GM18909 (cell line): ENCODE measurements around the gene LEFTY1.

Source experiments
- ATAC-seq: cut with Tn5 transposase; IDR thresholded peaks from one replicate; pipeline ENCODE4 v1.9.1; 2021; ENCODE audit warnings: mild to moderate bottlenecking; ENCODE audit not compliant: unreplicated experiment, poor library complexity

The LEFTY1 gene

DNA sequence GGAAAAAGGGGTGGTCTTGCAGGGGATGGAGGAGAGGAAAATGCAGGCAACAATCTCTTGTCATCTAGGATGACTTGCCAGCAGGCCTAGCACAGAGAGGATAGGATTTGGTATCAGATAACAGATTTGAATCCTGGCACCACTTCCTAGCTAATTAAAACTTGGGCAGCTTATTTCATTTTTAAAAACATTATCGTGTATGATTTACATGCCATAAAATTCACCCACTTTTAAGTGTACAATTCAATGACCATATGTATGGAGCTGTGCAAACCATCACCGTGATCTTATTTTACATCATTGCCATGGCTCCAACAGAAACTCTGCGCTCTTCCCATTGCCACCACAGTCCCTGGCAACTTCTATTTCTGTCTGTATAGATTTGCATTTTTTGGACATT, 28.2 kb upstream of the LEFTY1 start:
- no peak for ATAC-seq

DNA sequence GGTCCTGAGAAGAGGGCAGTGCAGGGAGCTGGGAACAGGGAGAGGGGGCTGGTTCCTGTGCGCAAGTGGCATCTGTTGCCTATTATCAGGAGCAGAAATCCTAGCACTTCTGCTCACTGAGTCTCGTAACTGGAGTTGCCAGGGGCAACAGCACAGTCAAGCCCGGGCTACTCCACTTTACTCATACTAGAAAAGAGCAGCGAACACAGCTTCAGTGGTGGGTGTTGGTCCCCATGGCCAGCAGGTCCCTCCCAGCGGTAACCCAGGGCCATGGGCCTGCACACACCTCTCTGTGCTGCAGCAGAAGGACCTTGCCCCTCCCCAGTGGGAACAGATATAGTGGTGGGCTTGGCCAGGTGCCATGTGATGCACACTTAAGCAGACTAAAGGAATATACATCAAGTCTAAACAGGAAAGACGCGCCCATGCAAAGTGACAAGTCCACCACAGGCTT, 26.6 kb upstream of the LEFTY1 start:
- ATAC-seq = no peak

DNA sequence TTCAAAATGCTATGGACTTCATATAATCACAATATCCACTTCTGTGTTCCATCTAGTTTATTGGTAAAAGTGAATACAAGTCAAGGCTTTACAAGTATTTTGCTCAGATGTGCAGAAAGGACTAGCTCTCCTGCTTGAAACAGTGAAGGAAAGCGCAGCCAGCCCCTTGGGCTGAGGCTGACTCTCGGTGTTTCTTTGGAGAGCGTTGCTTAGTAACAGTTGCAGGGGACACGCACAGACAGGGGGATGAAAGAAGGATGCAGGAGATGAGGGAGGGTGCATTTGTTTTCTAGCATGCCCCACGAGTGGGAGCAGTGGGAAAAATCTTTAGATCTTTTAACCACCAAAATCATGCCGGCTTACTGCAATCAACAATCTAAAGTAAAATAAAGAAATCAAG, 26.0 kb upstream of the LEFTY1 start:
- no peak for ATAC-seq

DNA sequence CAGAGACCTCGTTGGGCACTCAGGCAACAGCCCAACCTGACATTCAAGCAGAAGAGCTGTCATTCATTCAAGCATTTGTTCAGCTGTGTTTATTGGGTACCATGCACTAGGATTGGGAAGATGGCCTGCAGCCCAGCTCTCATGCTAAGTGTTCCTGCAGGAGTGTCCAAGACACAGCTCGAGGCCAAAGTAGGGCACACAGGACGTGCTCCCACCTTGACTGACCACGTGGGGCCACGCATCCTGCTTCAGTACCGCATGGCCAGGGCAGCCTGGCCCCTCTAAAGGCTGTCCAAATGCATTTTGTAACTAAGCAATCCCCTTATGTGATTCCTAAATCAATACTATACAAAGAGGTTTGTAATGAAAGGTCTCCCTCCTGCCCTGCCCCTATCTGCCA, 25.4 kb upstream of the LEFTY1 start:
- no peak for ATAC-seq

DNA sequence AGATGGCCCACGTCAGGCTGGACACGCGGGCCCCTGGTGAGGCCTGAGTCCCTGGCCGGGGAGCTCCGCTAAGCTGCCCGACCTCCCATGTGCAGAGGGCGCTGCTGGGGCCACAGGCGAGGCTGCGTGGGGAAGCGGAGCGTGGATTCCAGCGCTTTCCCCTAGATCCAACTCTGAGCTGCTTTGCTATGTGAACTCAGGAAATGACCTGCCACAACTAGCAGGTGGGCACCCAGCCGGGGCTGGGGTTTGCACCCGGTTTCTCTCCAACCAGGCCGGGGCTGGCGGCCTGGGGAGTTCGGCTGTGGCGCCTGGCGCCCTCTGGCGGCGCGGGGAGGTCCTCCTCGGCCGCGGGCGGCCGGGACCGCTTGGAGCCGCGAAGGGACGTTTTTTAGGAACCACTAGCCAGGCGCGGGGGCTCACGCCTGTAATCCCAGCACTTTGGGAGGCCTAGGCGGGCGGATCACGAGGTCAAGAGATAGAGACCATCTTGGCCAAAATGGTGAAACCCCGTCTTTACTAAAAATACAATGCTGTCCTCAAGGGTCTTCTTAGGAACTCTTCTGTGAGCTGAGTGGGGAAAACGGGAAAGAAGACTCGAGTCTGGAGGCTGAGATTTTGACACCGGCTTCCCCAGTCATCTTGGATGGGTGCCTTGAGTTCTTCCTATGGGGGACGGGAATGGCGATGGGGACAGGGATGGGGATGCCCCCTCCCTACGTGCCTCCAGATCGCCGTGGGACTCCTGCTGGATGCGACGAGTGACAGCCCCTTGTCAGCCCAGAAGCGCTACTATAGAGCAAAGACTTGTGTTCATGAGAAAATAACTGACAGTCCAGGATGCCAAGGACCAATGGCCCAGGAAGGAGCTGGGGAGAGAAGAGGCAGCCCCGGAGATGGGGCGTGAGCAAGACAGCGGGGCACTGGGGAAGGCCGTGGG, 22.5 kb upstream of the LEFTY1 start:
- peak; percentile 68 for ATAC-seq

DNA sequence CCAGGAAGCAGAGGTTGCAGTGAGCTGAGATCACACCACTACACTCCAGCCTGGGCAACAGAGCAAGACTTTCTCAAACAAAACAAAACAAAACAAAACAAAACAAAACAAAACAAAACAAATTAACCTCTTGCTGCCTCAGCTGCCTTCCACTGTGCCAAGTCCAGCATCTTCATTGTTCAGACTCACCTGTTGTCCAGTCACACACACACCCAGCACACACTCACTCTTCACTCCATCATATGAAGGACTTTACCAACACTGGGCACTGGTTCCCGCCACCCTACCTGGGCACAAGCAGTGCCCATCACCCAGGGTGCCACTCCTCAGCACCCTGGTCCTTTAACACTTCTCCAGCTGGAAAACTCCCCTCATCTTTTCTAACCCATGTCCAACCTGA, 20.5 kb upstream of the LEFTY1 start:
- ATAC-seq = no peak

DNA sequence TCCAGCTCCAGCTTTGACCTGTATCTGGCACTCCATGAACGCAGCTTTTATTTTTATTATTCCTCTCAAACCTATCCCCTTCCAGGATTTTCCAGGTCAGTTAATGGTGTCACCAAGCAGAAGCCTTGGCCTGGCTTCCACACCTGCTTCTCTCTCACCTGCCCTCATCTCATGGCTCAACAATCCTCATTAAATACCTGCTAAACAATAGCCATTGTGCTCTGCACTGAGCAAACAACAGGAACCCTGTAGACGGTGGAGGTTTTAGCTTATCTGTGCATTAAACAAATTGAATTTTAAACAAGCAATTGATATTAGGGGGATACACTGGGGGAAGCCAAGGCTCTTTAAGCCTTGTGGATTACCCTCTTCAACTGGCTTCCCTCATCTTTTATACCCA, 19.8 kb upstream of the LEFTY1 start:
- ATAC-seq = no peak

DNA sequence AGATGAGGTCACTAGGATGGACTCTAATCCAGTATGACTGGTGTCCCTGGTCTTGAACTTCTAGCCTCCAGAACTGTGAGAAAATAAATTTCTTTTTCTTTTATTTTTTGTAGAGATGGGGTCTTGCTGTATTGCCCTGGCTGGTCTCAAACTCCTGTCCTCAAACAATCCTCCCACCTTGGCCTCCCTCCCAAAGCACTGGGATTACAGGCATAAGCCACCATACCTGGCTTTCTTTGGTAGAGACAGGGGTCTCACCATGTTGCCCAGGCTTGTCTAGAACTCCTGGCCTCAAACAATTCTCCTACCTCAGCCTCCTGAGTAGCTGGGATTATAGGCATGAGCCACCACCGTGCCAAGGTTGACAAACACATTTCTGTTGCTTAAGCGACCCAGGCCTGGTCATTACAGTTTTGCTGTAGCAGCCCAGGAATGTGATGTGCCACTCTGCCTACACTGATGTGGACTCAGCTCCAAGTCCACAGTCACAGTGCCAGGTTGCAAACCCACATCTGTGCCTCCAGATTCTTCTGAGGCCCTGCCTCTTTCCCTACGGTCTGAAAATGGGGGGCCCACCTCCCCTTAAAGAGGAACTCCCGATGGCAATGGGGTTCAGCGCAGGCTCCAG, 19.2 kb upstream of the LEFTY1 start:
- no peak for ATAC-seq

DNA sequence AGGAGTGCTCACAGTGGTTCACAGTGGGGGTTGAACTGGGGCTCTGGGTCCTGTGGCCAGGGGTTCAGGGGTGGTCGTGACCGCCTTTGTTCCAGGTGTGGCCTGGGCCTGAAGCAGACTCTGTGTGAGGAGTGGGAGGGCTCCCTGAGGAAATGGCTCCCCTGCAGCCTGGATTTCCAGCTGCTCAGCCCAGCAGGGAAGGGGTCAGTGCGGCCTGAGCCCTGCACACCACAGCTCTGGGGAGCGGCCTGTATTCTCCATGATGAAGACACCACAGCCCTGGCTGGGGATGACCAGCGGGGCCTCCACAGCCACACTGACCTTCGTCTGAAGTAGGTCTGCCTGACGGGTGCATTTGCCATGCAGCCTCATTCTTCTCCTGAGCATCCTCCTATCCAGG, 18.4 kb upstream of the LEFTY1 start:
- ATAC-seq = no peak

DNA sequence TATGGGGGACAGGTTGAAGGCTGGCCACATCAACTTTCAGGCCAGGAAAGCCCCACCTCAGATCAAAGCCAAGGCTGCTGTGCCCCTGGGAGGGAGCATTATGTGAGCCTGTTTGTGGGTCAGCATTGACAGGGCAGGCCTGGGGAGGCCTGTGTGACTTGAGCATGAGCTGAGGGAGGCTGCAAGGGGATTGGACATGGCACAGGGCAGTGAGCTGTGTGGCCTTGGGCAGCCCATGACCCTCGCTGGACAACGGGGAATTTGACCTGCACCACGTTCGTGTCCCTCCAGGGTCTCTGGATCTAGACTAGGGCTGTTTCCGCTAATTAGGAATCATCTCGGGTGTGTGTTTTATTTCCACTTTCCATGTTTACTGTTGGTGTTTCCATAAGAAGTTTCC, 17.5 kb upstream of the LEFTY1 start:
- ATAC-seq = no peak

DNA sequence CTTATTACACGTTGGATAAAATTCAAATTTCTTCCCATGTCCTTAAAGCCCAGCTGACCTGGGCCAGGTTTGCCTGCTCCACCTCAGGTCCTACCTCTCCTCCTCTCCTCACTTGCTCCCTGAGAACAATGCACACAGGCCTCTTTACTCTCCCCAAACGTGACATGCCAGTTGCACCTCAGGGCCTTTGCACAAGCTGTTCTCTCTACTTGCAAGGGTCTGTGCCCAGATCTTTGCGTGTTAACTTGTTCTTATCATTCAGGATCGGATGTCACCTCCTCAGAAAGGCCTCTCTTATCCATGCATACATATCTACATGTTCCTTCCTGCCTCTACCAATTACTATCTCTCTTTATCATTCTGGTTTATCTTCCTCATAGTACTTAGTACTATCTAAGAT, 14.7 kb upstream of the LEFTY1 start:
- no peak for ATAC-seq

DNA sequence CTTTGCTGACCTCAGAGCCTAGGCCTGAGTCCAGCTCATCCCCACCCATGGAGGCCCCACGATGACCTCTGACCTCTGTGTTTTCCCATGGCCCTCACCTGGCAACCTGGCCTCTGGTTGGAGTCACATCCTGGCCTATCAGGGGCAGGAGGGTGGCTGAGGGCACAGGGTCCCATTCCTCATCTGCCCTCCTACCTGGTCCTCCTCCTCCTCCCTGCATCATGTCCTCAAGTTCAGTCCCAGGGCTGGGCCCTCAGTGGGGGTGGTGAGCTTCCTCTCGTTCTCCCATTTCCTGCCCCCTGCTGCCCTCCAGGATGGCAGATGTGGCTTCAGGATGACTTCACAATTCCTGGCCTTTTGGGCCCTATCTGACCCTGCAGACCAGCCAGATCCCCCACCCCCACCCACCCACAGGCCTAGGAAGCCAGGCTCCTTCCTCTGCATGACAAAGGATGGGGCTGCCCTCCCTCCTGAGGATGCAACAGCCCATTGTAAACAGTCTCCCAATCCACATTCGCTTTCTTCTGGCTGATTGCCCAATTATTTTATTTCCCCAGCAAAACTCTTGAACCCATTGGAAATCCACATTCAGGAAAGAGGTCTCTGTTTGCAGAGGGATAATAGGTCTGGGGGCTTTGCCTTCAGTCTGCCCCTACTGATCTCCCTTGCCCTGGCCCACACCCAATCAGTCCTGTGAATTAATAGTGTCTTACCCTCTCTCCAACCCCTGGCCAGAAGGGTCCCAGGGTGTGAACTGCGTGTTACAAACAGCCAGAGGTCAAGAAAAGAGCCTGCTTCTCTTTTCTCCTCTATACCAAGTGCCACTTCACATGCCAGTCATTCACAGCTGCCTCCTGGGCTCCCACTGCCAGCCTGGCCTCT, 10.3 kb upstream of the LEFTY1 start:
- ATAC-seq = no peak

DNA sequence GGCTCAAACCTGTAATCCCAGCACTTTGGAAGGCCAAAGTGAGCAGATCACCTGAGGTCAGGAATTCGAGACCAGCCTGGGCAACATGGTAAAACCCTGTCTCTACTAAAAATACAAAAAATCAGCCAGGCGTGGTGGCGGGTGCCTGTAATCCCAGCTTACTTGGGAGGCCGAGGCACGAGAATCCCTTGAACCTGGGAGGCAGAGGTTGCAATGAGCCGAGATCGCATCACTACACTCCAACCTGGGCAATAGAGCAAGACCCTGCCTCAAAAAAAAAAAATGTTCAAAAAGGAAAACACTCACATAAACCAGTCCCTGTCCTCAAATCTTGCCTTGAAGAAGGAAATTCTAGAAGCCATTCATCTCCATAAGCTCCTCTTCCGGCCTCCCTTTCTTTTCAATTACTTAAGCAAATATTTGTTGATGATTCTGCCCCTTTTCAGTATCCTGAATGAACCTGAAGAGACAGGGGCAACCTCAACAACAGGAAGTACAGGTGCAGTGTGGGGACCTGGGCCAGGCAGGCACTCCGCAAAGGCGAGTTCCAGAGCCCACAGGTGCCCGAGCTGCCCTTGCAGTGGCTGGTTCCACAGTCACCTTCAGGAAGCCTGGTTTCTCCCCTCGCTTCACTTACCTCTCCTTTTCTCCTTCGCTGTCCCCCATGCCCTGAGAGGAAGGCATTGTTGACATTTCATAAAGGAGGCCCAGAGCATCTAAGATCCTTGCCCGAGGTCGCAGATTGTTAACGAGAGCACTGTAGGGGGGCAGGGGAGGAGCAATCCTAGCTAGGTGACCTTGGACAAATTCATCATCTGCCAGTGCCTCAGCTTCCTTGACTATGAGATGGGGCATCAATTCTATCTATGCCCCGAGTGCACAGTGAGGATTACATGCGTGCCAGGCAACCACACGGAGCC, 8.9 kb upstream of the LEFTY1 start:
- ATAC-seq = no peak

DNA sequence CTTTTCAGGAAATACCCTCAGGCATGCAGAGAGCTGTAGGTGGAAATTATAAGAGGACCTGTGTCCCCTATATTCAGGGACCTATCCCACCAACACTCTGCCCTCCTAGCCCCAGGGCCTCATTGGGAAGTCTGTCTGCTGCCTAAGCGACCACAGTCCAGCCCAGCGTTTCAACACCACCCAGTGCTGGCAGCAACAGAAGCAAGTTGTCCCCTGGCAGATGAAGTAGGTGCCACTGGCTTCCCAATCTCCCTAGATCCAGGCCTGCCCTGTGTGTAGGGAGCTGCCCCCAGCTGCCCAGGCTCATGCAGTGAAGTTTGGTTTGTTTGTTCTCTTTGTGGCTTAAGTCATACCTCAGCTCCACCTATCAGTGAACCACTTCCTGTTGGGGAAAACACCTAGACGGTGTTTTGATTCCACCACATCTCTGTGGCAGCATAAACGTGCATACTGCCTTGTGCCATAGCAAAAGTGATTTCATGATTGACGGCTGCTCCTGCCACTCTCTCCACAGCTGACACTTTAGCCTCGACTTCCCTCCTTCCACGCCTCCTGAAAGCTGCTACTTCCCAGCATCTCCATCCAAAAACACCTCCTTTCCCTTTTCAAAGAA, 8.1 kb upstream of the LEFTY1 start:
- ATAC-seq = peak; percentile 100

DNA sequence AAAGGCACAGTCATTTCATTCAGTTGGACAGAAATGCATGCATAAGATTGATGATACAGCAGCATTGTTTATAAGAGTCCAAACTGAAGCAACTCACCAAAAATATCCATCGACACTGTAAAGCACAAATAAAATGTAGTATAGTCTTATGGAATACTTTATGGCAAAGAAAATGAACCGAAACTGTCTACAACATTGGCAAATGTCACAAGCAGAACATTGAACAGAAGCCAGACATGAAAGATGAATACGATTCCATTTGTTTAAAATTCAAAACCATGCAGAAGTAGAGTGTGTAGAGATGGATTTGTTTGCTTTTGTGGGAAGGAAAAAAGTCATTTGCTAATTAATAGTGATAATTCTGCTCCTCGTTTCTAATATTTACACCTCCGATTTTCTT, 7.5 kb upstream of the LEFTY1 start:
- no peak for ATAC-seq

DNA sequence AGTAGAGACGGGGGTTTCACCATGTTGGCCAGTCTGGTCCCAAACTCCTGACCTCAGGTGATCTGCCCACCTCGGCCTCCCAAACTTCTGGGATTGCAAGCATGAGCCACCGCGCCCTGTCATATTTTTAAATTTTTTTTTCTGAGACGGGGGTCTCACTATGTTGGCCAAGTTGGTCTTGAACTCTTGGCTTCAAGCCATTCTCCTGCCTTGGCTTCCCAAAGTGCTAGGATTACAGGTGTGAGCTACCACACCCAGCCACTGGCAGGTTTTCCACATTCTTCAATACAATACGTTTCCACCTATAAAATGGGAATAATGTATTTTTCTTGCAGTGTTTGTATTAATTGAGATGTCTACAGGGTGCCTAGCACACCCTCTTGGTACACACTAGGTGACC, 3.4 kb upstream of the LEFTY1 start:
- ATAC-seq = no peak

DNA sequence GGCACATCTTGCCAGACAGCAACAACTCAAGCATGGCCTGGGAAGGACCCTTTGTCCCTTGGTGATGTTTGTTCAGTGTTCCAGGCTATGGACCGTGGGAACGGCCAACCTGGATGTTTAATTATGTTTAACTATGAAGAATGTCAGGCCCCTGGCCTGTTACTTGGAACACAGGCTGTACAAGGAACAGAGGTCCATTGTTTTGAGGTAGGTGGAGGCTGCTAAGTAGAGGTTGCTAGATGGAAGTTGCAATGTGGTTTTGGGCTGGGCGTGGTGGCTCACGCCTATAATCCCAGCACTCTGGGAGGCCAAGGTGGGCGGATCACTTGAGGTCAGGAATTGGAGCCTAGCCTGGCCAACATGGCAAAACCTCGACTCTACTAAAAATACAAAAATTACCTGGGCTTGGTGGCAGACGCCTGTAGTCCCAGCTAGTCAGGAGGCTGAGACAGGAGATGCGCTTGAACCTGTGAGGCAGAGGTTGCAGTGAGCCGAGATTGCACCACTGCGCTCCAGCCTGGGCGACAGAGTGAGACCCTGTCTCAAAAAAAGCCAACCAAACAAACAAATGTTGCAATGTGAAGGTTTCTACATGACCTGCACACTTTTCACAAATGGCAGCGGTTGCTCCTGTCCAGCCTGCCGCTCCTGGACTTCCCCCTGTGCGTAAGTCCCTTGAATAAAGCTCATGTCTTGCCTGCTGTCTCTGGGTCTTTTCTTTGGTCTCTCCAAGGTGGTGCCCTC, 2.5 kb upstream of the LEFTY1 start:
- no peak for ATAC-seq

DNA sequence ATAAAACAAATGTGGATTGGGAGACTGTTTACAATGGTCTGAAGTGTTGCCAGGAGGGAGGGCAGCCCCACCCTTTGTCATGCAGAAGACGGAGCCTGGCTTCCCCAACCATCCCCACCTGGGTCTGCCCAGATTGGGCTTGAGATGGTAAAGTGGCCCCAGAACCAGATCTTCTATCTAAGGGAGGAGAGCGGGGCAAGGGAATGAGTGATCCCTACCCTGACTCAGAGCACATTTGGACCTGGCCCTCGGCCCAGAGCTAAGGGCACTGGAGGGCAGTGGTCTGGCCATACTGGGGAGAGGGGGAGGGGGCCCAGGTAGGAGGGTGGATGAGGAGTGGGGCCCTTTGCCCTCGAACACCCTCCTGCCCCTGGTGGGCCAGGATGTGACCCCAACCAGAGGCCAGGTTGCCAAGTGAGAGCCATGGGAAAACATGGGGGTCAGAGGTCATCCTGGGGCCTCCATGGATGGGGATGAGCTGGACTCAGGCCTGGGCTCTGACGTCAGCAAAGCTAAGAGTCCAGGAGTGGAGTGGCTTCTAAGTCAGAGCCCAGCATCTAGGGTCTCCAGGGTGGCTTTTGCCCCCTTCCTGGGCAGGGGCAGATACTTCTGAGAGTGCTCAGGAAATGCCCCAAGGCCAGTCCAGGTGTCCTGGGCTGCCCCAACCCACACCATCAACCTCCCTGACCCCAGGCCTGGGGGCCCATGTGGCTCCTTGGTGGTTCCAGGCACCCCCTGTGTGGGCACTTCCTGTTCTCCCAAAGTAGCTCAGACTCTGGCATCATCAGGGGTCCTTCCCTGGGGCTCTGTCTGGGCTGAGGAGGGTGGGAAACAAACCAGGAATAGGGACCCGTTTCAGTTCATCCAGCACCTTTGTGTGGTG, 1.6 kb upstream of the LEFTY1 start:
- ATAC-seq = no peak
